ENCODE measurements around the gene TSPAN9.

TSPAN9 gene

GRCh38 chr12:3228552-3228951 lies 151.4 kb downstream of the TSPAN9 start:
- DNase-seq = no peak

- no peak for DNase-seq
Observed at GRCh38 chr12:3229577-3229976, 152.4 kb downstream of the TSPAN9 start.

GRCh38 chr12:3230758-3231375 lies 153.7 kb downstream of the TSPAN9 start:
- DNase-seq = no peak

GRCh38 chr12:3231399-3231876 lies 154.3 kb downstream of the TSPAN9 start:
- DNase-seq = no peak

- no peak for DNase-seq
Observed at GRCh38 chr12:3233797-3234196, 156.6 kb downstream of the TSPAN9 start.

GRCh38 chr12:3236345-3237187 lies 159.4 kb downstream of the TSPAN9 start:
- DNase-seq = no peak

- no peak for DNase-seq
Observed at GRCh38 chr12:3238196-3238595, 161.0 kb downstream of the TSPAN9 start.

GRCh38 chr12:3241621-3242020 lies 164.4 kb downstream of the TSPAN9 start:
- DNase-seq = no peak

GRCh38 chr12:3242199-3242863 lies 165.2 kb downstream of the TSPAN9 start:
- DNase-seq = no peak

- DNase-seq = no peak
Observed at GRCh38 chr12:3243376-3244084, 166.4 kb downstream of the TSPAN9 start.

GRCh38 chr12:3244219-3244750 lies 167.1 kb downstream of the TSPAN9 start:
- DNase-seq = no peak

GRCh38 chr12:3246253-3246652 lies 169.1 kb downstream of the TSPAN9 start:
- DNase-seq = no peak

- DNase-seq = no peak
Observed at GRCh38 chr12:3247077-3247476, 169.9 kb downstream of the TSPAN9 start.

GRCh38 chr12:3247629-3248161 lies 170.5 kb downstream of the TSPAN9 start:
- DNase-seq = no peak

- no peak for DNase-seq
Observed at GRCh38 chr12:3249081-3249800, 172.1 kb downstream of the TSPAN9 start.

- DNase-seq = no peak
Observed at GRCh38 chr12:3250034-3250433, 172.9 kb downstream of the TSPAN9 start.

GRCh38 chr12:3250576-3250975 lies 173.4 kb downstream of the TSPAN9 start:
- DNase-seq = no peak

GRCh38 chr12:3251067-3251466 lies 173.9 kb downstream of the TSPAN9 start:
- DNase-seq = no peak

- DNase-seq = no peak
Observed at GRCh38 chr12:3251691-3252090, 174.5 kb downstream of the TSPAN9 start.

- DNase-seq = no peak
Observed at GRCh38 chr12:3252450-3252891, 175.3 kb downstream of the TSPAN9 start.

GRCh38 chr12:3253682-3254275 lies 176.6 kb downstream of the TSPAN9 start:
- no peak for DNase-seq
